GM19372 (cell line): Measurements from ENCODE around the gene POSTN.

Experiments
- ATAC-seq: cut with Tn5 transposase; IDR thresholded peaks from one replicate; pipeline ENCODE4 v1.9.1; 2021; ENCODE audit warnings: mild to moderate bottlenecking, low read depth, moderate library complexity; ENCODE audit not compliant: unreplicated experiment

Gene POSTN, protein sequence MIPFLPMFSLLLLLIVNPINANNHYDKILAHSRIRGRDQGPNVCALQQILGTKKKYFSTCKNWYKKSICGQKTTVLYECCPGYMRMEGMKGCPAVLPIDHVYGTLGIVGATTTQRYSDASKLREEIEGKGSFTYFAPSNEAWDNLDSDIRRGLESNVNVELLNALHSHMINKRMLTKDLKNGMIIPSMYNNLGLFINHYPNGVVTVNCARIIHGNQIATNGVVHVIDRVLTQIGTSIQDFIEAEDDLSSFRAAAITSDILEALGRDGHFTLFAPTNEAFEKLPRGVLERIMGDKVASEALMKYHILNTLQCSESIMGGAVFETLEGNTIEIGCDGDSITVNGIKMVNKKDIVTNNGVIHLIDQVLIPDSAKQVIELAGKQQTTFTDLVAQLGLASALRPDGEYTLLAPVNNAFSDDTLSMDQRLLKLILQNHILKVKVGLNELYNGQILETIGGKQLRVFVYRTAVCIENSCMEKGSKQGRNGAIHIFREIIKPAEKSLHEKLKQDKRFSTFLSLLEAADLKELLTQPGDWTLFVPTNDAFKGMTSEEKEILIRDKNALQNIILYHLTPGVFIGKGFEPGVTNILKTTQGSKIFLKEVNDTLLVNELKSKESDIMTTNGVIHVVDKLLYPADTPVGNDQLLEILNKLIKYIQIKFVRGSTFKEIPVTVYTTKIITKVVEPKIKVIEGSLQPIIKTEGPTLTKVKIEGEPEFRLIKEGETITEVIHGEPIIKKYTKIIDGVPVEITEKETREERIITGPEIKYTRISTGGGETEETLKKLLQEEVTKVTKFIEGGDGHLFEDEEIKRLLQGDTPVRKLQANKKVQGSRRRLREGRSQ

GRCh38 chr13:37598597-37598996, at the start of gene POSTN:
POSTN (minus strand) TSS chr13:37598768; CDS start chr13:37598726, 42 bp downstream.
- no peak for ATAC-seq

DNA sequence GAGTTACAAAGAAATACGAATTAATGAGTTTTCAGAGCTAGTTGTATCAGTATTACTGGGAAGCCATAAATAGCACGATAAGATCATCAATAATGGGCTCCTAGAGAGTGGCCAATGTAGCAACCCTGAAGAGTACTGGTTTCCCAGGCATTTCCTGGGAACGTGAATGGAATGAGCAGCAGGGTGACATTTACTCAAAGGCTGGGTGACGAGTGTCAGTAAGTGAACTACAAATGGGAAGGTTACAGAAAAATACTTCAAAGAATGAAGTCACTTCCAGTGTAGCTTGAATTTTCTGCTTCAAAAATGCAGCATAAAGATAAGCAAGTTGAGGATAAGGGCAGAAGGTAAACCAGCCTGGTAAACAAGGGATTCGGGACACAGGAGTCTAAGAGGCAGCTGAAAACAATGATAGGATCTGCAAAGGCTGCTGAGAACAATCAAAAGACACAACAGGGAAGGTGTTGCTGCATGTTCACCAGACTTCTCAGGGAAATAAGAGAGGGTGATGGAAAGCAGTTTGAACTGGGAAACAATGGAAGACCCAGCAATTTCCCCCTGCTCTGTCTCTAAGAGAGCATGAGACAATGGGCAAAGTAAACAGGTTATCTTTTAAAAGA, 48.6 kb upstream of the POSTN start:
- ATAC-seq, result no peak

- no peak for ATAC-seq
Observed at GRCh38 chr13:37646531-37646930, 48.0 kb upstream of the POSTN start.

DNA sequence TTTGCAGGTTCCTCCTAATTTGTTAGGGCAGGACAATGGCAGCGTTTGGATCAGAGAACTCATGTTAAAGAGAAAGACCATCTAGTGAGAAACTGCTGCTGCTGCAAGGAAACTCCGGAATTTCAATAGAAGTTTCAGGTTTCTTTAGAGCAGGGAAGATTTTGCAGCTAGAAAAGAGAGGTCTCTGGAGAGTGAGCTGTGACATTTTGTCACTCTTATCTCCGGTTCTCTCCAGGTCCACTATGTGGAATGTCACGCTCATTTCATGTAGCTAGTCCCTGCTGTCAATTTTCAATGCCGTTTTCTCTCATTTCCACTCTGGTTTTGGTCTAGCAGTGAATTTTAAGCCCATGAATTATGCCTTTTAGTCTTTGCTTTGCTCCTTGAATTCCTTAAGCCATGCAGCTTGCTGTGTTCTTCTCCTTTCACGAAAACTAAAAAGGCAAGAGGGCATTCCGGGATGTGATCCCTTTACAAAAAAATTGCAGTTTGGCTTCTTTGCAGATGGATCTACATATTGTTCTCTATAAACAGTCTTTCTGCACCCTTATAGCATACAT, 46.7 kb upstream of the POSTN start:
- no peak for ATAC-seq

- no peak for ATAC-seq
Observed at GRCh38 chr13:37641391-37641790, 42.8 kb upstream of the POSTN start.

DNA sequence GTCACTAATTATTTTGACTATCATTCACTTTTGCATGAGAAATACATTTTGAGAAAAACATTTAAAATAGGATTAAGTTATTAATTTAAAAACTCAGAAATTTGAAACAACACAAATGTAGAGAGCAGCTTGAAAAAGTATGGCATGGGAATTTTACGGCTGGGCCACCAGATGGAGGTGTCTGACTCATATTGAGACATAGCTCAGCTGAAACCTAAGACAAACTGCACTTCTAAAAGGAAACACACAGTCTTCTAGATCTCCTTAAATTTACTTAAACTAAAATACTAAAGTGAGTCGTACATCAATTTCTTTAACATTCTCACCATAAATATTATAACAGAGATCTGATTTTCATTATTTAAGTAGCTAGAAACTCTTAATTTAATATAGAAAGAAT, 41.9 kb upstream of the POSTN start:
- ATAC-seq, result no peak

DNA sequence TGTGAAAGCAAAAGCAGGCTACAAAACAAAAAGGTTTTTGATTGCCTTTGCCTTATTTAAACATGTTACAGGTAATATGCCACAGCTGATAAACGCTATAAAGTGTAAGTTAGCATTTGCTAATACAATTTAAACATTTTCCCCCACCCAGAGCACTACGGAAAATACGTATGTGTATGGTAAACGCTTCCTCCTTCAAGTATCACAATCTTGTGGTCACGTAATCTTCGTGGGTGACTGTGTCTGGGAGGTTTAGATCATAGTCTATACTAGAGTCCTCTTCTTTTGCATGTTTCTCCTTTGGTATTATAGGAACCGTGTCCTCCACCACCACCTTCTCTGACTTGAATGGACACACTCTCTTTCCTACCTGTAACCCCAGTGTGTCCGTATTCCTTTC, 38.1 kb upstream of the POSTN start:
- no peak for ATAC-seq

DNA sequence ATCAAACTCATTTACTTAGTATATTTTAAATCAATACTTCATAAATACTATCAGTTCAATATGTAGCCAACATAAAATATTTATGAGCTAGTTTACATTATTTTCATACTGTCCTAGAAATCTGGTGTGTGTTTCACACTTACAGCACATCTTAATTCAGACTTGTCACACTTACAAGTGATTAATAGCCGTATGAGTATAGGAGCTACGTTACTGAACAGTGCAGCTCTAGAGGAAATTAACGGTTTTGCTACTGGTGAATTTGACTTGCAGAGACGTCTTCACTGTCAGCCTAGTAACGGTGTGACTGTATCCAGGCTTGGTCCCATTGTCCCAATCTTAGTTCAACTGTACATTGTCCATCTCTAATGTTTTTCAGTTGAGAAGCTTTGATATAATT, 33.7 kb upstream of the POSTN start:
- no peak for ATAC-seq

- ATAC-seq, result no peak
Observed at GRCh38 chr13:37627428-37627827, 28.9 kb upstream of the POSTN start.

DNA sequence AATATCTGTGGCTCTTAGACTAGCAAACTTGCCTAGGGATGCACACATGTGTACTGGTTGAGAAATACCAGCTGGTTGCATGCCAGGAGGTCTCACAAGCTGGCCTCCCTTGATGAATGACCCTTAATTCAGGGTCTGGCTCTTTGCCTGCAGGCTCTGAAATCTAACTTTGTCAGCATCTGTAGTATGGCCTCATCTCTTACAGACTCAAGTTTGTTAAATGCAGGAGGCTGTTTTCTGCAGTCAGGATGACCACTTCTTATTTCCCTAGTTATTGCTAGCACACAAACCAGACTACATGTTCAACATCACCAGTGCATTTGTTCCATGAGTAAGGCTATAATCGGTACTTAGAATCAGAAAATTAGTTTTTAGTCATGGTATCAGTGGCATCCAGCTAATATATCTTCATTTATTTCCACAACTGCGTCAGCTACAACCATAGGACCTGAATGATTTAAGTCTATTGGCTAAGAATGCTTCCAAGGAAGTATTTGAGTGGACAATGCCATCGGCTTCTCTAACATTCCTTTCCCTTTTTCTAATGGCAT, 23.3 kb upstream of the POSTN start:
- no peak for ATAC-seq

DNA sequence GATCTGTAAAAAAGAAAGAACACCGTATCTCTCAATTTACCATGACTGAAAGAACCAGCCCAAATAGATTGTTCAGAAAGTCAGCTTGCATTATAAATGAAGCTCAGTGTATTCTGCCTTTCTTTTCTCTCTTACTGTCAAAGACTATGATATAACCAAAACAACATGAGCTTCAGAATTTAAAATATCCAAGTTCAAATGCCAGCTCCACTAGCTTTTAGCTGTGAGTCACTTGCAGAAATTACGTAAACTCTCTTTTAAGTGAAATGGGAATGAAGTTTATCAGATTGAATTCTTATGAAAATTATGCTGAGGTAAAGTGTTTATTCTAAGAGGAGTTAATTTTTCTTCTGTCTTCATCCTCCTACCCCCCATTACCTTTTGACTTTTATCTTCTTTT, 20.0 kb upstream of the POSTN start:
- no peak for ATAC-seq

- no peak for ATAC-seq
Observed at GRCh38 chr13:37617173-37617572, 18.6 kb upstream of the POSTN start.

DNA sequence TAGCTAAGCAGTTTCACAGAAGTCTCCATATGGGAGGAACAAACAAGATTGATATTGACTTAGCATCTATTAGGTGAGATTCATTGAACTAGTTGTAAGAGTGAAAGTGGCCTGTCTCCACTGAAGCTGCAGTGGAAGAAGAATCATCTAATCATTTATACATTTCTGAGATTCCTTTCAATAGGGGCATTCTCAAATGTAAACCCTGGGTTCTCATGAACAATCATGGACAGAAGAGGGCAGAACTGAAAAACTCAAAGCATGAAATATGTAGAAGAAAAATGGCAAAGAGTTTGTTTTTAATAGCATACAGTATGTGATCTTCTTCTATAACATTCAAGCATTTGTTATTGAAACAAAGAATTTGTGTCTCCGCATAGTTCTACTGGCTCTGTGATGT, 17.6 kb upstream of the POSTN start:
- ATAC-seq, result no peak

GRCh38 chr13:37615276-37615675, 16.7 kb upstream of the POSTN start:
- no peak for ATAC-seq

DNA sequence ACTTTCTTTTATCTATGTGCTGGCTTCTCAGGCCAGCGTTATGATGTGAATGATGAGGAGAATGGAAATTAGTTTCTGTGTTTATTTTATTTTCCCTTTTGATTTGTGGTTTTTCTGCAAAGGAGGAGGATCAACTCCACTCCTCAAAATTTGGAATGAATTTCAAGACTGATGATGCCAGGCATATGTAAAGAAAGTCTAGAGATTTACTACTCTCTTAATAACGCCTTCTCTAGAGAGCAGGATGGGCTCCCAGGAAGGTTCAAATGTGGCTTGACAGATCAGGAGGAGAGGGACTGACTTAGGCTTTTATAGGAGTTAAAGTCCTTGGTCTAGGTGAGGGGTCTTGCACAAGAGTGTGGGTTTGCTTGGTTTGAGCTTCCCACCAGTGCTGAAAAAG, 15.1 kb upstream of the POSTN start:
- no peak for ATAC-seq

- ATAC-seq, result no peak
Observed at GRCh38 chr13:37613236-37613635, 14.7 kb upstream of the POSTN start.

DNA sequence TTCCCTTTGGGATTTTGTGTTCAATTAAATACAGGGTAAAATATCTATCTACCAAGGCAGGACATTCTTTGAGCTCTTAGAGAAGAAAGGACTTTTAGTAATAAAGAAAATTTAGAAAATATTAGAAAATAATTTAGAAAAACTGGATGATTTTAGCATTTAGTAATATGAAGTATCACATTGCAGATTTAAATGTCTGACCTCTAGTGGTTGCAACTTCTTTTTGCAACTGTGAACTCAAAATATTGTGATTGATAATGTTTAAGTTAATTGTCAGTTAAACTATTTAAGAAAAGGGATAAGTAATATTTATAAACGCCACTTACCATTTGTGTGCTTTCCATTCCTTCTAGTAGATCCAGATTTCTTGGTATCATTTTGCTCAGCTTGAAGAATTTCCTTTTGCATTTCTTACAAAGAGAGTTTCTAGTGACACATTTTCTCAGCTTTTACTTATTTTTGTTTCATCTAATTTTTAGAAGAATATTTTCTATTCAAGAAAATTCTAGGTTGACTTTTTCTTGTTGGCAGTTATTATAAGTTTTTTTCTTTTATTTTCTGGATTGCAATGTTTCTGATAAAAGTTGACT, 10.3 kb upstream of the POSTN start:
- no peak for ATAC-seq

- no peak for ATAC-seq
Observed at GRCh38 chr13:37602733-37603381, 4.3 kb upstream of the POSTN start.

DNA sequence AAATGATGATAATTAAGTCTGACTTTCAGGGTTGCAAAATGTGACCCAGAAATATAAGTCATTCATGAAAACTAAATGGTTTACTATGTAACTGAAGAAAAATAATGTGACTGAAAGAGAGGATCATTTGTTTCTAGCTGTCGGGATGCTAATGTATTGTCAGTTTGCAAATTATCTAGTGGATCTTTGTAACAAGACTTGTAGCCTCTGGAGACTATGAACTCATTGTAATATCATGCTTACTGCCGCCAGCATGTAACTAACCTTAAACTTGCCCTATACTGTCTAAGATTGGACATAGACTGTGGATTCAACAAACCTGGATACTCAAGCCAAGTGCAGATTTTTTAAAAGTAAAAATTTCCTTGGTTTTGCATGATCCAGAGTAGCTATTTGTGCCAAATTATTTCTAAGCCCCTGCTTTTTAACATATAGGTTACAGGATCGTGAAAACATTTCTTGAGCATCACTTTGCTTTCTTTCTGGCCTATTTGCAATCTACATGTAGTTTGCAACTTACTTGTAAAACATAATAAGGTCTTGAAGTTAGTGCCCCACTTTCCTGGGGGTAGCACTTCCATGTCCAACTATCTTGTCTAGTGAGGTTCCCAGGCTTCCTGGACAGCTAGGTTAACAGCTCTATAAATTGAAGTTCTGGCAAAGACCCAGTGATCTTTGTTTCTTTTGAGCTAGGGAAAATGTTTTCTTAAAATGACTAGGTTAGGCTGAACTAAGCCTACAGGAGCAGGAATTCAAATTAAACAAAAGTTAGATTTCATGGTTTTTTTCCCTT, 3.3 kb upstream of the POSTN start:
- no peak for ATAC-seq
